ENCODE measurements around the gene TMPRSS11D. TPM values are rescaled to one million over a fixed set of nuclear protein-coding genes. Genes with fewer than 3 reads are reported as not detected.

The TMPRSS11D gene
- total and polyA plus RNA-seq, 2 of the 13 experiments (the other 11 are each of a cell fraction or from before 2014, with no cell fraction given): not detected

DNA sequence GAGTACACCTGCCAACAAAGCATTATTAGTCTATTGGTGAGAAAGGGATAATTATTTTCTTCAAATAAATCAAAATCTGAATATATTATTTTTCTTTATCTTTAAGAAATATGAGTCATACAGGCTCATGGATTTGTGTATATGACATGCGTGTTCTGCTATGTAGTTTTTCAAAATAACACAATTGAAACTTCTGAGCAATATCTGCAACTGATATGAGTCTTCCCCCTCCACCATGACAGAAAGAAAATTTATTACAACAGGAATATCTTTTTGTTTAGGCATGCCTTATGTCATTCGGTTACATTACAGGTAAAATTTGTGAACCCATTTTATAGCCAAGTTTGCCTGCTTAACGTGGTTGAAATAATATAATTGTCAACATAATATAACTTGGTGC lies 47.5 kb upstream of the TMPRSS11D start:
- DNase-seq (ENCODE audit: low spot score) (no peak), ATAC-seq (no peak), FAIRE-seq (no peak)
- no peak overlapping the region for H3K4me2 ChIP-seq (ENCODE audit: low read depth, low read length)
- ChIA-PET CTCF (ENCODE audit: low intra/inter-chr PET ratio, low total read pairs) (no interaction called here), POLR2A (no interaction called here)
- H3K27me3 ChIP-seq (ENCODE audit: control insufficient read depth in 1 of 2, insufficient read depth in 2 of 2, low read length in 2 of 2): no peaks in the 10 kb centered on the region; a peak in 1 of 5 replicates
- H3K36me3 ChIP-seq (replicated peaks in 1 of 2; ENCODE audit: control insufficient read depth in 1 of 2, insufficient read depth in 2 of 2, low read length in 2 of 2): no peaks in the 10 kb centered on the region
- H3K9ac ChIP-seq (ENCODE audit: insufficient read depth, low read depth, low read length): no peak overlapping the region
- no peak overlapping the region for H3K27ac ChIP-seq (ENCODE audit: extremely low read length, insufficient read depth, low read length)
- intact Hi-C loops (cut with micrococcal nuclease; ENCODE audit: unreplicated experiment): no loop called here
- H3K4me3 ChIP-seq (replicated peaks in 1 of 3; ENCODE audit: insufficient read depth in 1 of 3, low read depth in 2 of 3, low read length in 3 of 3): no peak overlapping the region
- no peaks in the 10 kb centered on the region for H3K79me2 ChIP-seq (ENCODE audit: insufficient read depth, low read length)
- in situ Hi-C loops (cut with HindIII; ENCODE audit: extremely low pct_ligation_motif_present, low pct_unique_long_range_greater_than_20kb): no loop called here
- H2AFZ ChIP-seq (ENCODE audit: low read length): no peak overlapping the region
- no peaks in the 10 kb centered on the region for H3K4me1 ChIP-seq (ENCODE audit: insufficient read depth, low read length)
- BruUV-seq (replicated peaks): no TSS peak
- WGBS (ENCODE audit: low lambda C conversion rate): 12% methylated on average over 3 of the region's 3 CpGs
- no peak for TF ChIP-seq JUND (CRISPR knock-in tag; IDR thresholded peaks at IDR 0.05)
- TF ChIP-seq BRD4 (CRISPR knock-in tag; IDR thresholded peaks at IDR 0.05): no peak
- no peak for TF ChIP-seq ZSCAN20 (CRISPR knock-in tag; IDR thresholded peaks at IDR 0.05; ENCODE audit: borderline replicate concordance)
- TF ChIP-seq, protein P1, sequence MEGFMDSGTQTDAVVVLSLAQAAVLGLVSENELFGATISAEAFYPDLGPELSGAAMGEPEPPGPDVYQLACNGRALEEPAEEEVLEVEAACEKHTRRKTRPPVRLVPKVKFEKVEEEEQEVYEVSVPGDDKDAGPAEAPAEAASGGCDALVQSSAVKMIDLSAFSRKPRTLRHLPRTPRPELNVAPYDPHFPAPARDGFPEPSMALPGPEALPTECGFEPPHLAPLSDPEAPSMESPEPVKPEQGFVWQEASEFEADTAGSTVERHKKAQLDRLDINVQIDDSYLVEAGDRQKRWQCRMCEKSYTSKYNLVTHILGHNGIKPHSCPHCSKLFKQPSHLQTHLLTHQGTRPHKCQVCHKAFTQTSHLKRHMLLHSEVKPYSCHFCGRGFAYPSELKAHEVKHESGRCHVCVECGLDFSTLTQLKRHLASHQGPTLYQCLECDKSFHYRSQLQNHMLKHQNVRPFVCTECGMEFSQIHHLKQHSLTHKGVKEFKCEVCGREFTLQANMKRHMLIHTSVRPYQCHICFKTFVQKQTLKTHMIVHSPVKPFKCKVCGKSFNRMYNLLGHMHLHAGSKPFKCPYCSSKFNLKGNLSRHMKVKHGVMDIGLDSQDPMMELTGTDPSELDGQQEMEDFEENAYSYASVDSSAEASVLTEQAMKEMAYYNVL (CRISPR knock-in tag; IDR thresholded peaks at IDR 0.05; ENCODE audit: borderline replicate concordance): no peak
- no peak for TF ChIP-seq ISX (CRISPR knock-in tag; conservative IDR thresholded peaks at IDR 0.05)
- TF ChIP-seq U2AF2 (IDR thresholded peaks at IDR 0.05; ENCODE audit: low read depth, low read length): no peak
- H4K20me1 ChIP-seq (ENCODE audit: insufficient read depth, low read length): no peaks in the 10 kb centered on the region
- no peaks in the 10 kb centered on the region for H3K9me3 ChIP-seq (ENCODE audit: low read length)

DNA sequence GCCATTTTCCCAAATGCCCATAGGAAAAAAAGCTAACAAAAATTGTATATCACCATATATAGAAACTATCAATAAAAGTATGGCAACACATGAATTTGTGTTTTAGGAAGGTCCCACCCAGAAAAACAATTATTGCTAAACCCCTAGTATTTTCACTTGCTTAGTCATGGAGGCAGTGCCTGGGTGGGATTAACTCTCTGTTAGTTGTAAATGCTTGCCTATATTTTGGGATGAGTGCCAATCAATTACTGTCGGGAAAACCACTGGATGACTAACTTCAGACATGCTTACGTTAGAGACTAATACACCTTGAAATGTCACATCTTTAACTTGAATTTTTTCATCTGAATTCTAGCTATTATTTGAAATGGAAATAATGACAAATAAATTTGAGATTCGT lies 45.6 kb upstream of the TMPRSS11D start:
- 3% methylated on average over 3 of the region's 3 CpGs for WGBS (ENCODE audit: low lambda C conversion rate)
- ChIA-PET CTCF (ENCODE audit: low intra/inter-chr PET ratio, low total read pairs) (no interaction called here), POLR2A (no interaction called here)
- TF ChIP-seq, protein P2, sequence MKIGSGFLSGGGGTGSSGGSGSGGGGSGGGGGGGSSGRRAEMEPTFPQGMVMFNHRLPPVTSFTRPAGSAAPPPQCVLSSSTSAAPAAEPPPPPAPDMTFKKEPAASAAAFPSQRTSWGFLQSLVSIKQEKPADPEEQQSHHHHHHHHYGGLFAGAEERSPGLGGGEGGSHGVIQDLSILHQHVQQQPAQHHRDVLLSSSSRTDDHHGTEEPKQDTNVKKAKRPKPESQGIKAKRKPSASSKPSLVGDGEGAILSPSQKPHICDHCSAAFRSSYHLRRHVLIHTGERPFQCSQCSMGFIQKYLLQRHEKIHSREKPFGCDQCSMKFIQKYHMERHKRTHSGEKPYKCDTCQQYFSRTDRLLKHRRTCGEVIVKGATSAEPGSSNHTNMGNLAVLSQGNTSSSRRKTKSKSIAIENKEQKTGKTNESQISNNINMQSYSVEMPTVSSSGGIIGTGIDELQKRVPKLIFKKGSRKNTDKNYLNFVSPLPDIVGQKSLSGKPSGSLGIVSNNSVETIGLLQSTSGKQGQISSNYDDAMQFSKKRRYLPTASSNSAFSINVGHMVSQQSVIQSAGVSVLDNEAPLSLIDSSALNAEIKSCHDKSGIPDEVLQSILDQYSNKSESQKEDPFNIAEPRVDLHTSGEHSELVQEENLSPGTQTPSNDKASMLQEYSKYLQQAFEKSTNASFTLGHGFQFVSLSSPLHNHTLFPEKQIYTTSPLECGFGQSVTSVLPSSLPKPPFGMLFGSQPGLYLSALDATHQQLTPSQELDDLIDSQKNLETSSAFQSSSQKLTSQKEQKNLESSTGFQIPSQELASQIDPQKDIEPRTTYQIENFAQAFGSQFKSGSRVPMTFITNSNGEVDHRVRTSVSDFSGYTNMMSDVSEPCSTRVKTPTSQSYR (CRISPR knock-in tag; IDR thresholded peaks at IDR 0.05; ENCODE audit: borderline replicate concordance): no peak
- no peak for TF ChIP-seq DMAP1 (CRISPR knock-in tag; IDR thresholded peaks at IDR 0.05)
- no peak for TF ChIP-seq HMGA1 (CRISPR knock-in tag; conservative IDR thresholded peaks at IDR 0.05)
- no peak for TF ChIP-seq ZSCAN22 (CRISPR knock-in tag; IDR thresholded peaks at IDR 0.05)
- no peak for TF ChIP-seq CENPX (CRISPR knock-in tag; IDR thresholded peaks at IDR 0.05)
- TF ChIP-seq SMAD1 (CRISPR knock-in tag; IDR thresholded peaks at IDR 0.05; ENCODE audit: borderline replicate concordance, low read depth): no peak
- TF ChIP-seq, protein P3, sequence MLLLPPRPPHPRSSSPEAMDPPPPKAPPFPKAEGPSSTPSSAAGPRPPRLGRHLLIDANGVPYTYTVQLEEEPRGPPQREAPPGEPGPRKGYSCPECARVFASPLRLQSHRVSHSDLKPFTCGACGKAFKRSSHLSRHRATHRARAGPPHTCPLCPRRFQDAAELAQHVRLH (CRISPR knock-in tag; IDR thresholded peaks at IDR 0.05; ENCODE audit: borderline replicate concordance, low read depth): no peak
- TF ChIP-seq IRX3 (CRISPR knock-in tag; IDR thresholded peaks at IDR 0.05; ENCODE audit: borderline replicate concordance, low read depth): no peak
- no peak for TF ChIP-seq ZNF549 (CRISPR knock-in tag; IDR thresholded peaks at IDR 0.05)

More for the DNA sequence above, 45.6 kb upstream of the TMPRSS11D start:
- Histone ChIP-seq H3K9me3 (ENCODE audit: low read length) (no peaks in the 10 kb centered on the region), H3K79me2 (ENCODE audit: insufficient read depth, low read length) (no peaks in the 10 kb centered on the region), H3K4me2 (ENCODE audit: low read depth, low read length) (no peak overlapping the region), H3K36me3 (replicated peaks in 1 of 2; ENCODE audit: control insufficient read depth in 1 of 2, insufficient read depth in 2 of 2, low read length in 2 of 2) (no peaks in the 10 kb centered on the region), H4K20me1 (ENCODE audit: insufficient read depth, low read length) (no peaks in the 10 kb centered on the region), H3K4me1 (ENCODE audit: insufficient read depth, low read length) (no peaks in the 10 kb centered on the region), H3K9ac (ENCODE audit: insufficient read depth, low read depth, low read length) (no peak overlapping the region), H3K4me3 (replicated peaks in 1 of 3; ENCODE audit: insufficient read depth in 1 of 3, low read depth in 2 of 3, low read length in 3 of 3) (no peak overlapping the region), H3K27ac (ENCODE audit: extremely low read length, insufficient read depth, low read length) (no peak overlapping the region), H3K27me3 (ENCODE audit: control insufficient read depth in 1 of 2, insufficient read depth in 2 of 2, low read length in 2 of 2) (no peaks in the 10 kb centered on the region; a peak in 1 of 5 replicates), H2AFZ (ENCODE audit: low read length) (no peak overlapping the region)
- in situ Hi-C loops (cut with HindIII; ENCODE audit: extremely low pct_ligation_motif_present, low pct_unique_long_range_greater_than_20kb) (no loop called here), intact Hi-C loops (cut with micrococcal nuclease; ENCODE audit: unreplicated experiment) (no loop called here)
- no peak for ATAC-seq
- DNase-seq (ENCODE audit: low spot score): no peak
- no peak for FAIRE-seq
- BruUV-seq (replicated peaks): no TSS peak
